ENCODE data around the gene TJP3.
A peak's percentile ranks its signal among the peaks of the same experiment; 100 is the strongest.

The TJP3 gene

DNA sequence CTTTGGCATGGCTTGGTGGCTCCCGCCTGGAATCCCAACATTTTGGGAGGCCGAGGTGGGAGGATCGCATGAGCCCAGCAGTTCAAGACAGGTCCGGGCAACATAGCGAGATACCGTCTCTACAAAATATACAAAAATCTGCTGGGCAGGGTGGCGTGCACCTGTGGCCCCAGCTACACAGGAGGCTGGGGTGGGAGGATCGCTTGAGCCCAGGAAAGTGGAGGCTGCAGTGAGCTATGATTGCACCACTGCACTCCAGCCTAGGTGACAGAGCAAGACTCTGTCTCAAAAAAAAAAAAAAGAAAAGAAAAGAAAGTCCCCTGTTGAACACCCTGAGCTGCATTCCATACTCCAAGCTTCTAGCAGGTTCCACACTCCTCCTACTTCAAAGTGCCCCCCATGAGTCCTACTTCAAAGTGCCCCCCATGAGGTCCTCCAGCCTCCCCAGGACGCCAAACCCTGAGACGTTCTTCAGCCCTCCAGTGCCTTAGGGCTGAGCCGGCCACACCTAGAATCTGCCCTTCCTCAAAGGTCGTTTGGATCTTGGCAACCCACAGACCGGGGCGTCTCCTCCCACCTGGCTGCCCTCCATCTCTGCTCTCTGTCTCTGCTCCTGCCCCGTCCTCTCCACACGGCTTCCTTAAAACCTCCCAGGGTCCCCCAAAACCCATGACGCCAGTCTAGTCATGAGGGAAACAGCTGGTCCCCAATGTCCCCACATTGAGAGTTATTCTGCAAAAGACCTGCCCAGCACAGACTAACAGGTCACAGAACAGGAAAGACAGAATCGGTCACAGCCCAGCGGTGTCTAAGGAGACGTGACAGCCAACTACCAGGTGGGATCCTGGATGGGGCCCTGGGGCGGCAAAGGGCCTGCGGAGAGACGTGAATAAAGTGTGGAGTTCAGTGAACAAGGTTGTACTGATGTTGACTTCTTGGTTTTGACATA lies 4.8 kb downstream of the TJP3 start:
- no peak overlapping the region for H3K4me3 Mint-ChIP-seq
- peaks cover 3% of the 10 kb centered on the region for H3K4me1 Mint-ChIP-seq (ENCODE audit: low read depth)
- no peaks in the 10 kb centered on the region for H3K36me3 Mint-ChIP-seq (ENCODE audit: low read depth)
- peaks cover 4% of the 10 kb centered on the region for H3K27me3 Mint-ChIP-seq
- no peak overlapping the region for H3K27ac Mint-ChIP-seq
- H3K9me3 Mint-ChIP-seq, result no peaks in the 10 kb centered on the region

DNA sequence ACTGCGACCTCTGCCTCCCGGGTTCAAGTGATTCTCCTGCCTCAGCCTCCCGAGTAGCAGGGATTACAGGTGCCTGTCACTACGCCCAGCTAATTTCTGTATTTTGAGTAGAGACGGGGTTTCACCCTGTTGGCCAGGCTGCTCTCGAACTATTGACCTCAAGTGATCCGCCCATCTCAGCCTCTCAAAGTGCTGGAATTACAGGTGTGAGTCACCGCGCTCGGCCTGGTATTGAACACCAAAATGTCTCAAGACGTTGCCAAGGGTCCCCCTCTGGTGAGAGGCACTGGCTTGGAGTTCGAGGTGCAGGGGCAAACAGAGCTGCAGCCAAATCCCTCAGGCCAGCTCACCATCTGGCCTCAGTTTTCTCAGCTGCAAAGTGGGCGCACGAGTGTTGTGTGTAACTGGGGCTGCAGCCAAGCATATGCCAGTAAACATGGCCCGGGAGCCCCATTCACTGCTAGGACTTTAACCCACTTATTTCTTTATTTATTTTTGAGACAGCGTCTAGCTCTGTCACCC lies 8.0 kb downstream of the TJP3 start:
- peaks cover 5% of the 10 kb centered on the region for H3K4me1 Mint-ChIP-seq (ENCODE audit: low read depth)

DNA sequence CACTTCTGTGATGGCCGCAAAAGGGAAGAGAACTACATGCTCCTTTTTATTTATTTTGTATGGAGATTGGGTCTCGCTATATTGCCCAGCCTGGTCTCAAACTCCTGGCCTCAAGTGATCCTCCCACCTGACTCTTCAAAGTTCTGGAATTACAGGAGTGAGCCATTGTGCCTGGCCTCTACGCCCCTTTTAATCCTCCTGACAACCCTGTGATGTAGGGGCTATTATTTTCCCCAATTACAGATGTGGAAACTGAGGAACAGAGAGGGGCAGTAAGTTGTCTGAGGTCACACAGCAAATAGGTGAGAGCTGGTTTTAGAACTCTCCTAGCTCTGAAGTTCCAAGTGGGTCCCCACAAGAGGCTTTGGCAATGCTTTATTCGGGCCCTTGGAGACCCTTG lies 11.7 kb downstream of the TJP3 start:
- Mint-ChIP-seq H3K27ac (no peak overlapping the region), H3K4me3 (no peak overlapping the region), H3K27me3 (peaks cover 8% of the 10 kb centered on the region), H3K9me3 (no peaks in the 10 kb centered on the region), H3K36me3 (ENCODE audit: low read depth) (no peaks in the 10 kb centered on the region), H3K4me1 (ENCODE audit: low read depth) (peaks cover 10% of the 10 kb centered on the region)

More for the DNA sequence above, 8.0 kb downstream of the TJP3 start:
- Mint-ChIP-seq H3K27me3 (peaks cover 3% of the 10 kb centered on the region), H3K9me3 (no peaks in the 10 kb centered on the region), H3K36me3 (ENCODE audit: low read depth) (no peaks in the 10 kb centered on the region), H3K27ac (no peak overlapping the region), H3K4me3 (no peak overlapping the region)

DNA sequence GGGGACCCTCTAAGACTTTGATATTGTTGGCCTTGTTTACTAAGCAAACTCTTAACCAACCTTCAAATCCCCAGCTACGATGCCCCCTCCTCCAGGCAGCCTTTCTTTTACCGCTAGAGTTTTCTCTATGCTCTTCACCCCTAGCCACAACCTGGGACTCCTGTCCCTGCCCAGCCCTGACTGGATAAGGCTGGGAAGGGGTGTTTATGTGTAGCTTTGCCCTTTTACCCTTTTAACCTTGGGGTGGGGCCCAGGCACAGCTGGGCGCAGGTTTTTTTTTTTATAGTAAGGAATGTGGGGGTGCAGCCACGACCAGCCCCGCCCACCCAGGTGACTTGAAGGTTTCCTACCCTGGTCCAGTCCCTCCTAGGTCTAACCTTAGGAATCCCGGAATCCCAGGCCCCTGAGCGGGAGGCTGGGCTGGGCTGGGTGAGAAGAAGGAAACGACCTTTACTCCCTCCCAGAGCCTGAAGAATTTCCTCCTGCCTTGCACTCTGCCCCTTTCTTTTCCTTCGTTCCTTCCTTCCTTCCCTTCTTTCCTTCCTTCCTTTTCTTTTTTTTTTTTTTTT lies 12.2 kb downstream of the TJP3 start:
- H3K36me3 Mint-ChIP-seq (ENCODE audit: low read depth), result no peaks in the 10 kb centered on the region
- H3K27me3 Mint-ChIP-seq, result peaks cover 8% of the 10 kb centered on the region
- H3K4me3 Mint-ChIP-seq, result no peak overlapping the region

DNA sequence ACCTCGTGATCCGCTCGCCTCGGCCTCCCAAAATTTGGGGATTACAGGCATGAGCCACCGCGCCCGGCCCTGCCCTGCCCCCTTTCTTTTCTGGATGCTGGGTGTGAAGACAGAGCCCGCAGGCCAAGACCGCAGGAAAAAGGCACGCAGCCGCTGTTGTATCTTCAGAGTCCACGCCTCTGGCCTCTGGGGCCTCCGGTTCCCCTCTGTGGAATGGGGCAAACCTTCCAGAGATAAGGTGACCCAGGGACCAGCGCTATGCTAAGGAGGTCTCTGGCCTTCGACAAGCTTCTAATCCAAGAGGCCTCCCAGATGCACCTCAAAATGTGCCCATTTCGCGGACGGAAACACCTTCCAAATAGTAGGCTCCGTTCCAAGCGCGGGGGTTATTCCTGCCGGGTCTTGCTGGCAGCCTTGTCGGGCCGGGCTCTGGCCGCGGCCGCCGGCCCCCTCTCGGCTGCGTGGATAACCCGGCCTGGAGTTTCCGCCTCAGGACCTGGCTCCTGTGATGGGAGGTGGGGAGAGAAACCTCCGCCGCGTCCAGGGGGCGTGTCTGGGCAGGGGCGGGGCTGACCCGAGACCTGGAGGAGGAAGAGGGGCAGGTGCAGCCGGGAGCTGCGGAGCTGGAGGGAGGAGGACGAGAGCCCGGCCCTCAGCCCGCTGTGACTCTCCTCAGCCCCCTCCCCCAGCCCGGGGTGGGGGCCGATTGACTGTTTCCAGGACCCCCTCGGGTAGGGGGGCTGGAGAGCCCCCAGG lies 13.1 kb downstream of the TJP3 start:
- peaks cover 8% of the 10 kb centered on the region for H3K27me3 Mint-ChIP-seq
- no peaks in the 10 kb centered on the region for H3K36me3 Mint-ChIP-seq (ENCODE audit: low read depth)
- peaks cover 10% of the 10 kb centered on the region for H3K4me1 Mint-ChIP-seq (ENCODE audit: low read depth)
- no peak overlapping the region for H3K27ac Mint-ChIP-seq
- no peaks in the 10 kb centered on the region for H3K9me3 Mint-ChIP-seq
- H3K4me3 Mint-ChIP-seq, result peak overlapping the region; percentile 45

More for the DNA sequence above, 12.2 kb downstream of the TJP3 start:
- Mint-ChIP-seq H3K27ac (no peak overlapping the region), H3K9me3 (no peaks in the 10 kb centered on the region), H3K4me1 (ENCODE audit: low read depth) (peaks cover 10% of the 10 kb centered on the region)

DNA sequence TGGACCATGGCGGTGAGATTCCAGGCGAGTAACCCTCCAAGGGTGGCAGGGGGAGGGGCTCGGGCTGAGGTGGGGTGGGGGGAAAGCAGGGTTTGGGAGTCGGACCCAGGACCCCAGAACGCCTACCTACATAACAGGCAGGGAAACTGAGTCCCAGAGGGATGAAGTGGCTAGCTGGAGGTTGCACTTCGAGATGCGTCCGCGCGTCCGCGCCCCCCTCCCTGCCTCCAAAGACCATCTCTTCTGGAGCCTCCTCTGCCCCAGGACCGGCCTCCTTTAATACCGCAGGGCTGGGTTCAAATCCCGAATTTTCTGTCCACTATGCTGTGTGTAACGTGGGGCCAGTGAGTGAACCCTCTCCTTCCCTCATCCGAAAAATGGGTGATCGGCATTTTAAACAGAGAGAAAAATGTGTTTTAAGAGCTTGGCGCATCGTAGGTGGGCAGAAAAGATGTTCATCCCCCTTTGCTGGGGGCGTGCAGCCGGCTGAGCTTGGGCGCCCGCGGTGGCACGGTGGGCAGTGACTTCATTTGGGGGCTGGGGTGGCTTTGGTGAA lies 13.8 kb downstream of the TJP3 start:
- H3K27ac Mint-ChIP-seq, result no peak overlapping the region
- H3K27me3 Mint-ChIP-seq, result peaks cover 8% of the 10 kb centered on the region
- peak overlapping the region; percentile 52 for H3K4me3 Mint-ChIP-seq
- H3K9me3 Mint-ChIP-seq, result no peaks in the 10 kb centered on the region
- H3K36me3 Mint-ChIP-seq (ENCODE audit: low read depth), result no peaks in the 10 kb centered on the region
- peaks cover 10% of the 10 kb centered on the region for H3K4me1 Mint-ChIP-seq (ENCODE audit: low read depth)

DNA sequence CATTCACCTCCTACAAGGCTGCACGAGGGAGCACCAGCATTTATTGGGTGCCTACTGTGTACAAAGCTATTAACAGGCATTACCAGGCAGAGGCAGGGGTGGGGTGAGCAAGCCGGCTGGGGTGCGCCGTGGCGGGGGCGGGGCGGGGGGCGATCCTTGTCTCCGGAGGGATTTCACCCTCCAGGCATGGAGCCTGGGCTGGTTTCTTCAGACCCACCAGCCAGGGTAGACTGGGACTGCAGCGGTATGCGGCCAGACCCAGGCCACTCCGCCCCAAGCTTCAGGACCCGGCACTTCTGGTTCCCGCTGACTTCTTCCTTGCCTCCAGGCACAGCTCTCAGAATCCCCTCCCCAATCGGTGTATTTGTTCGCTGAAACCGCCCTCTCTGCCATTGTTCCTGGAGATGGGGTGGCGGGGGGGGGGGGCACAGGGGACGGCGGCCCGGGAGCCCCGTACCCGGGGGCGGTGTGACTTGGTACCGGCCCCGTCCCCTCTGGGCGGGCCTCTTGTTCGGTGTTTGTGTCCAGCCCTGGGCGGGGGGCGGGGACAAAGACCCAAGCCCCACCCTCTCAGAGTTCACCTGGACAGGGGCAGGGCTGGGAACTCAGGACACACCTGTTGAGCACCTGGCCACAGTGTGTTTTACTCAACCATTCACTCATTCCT lies 14.4 kb downstream of the TJP3 start:
- Mint-ChIP-seq H3K4me3 (no peak overlapping the region), H3K4me1 (ENCODE audit: low read depth) (peaks cover 10% of the 10 kb centered on the region), H3K36me3 (ENCODE audit: low read depth) (no peaks in the 10 kb centered on the region), H3K27ac (no peak overlapping the region), H3K9me3 (no peaks in the 10 kb centered on the region), H3K27me3 (peaks cover 8% of the 10 kb centered on the region)

DNA sequence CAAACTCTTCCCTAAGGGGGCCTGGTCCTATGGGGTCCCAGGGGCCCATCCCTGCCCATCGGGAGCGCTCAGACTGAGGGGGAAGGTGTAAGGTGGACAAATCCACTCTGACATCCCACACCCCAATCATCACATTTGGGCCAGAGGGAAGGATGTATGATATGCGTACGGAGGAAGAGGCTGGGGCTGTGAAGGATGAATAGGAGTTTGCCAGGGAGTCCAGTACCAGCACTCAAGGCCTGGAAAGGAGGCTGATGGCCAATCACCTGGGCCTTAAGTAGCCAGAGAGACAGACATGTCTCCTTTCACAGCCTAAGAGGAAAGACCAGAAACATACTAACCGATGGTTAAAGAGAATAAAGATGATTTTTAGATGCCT lies 14.9 kb downstream of the TJP3 start:
- Mint-ChIP-seq H3K36me3 (ENCODE audit: low read depth) (no peaks in the 10 kb centered on the region), H3K9me3 (no peaks in the 10 kb centered on the region), H3K4me3 (no peak overlapping the region), H3K27me3 (peaks cover 8% of the 10 kb centered on the region), H3K4me1 (ENCODE audit: low read depth) (peaks cover 10% of the 10 kb centered on the region), H3K27ac (no peak overlapping the region)

DNA sequence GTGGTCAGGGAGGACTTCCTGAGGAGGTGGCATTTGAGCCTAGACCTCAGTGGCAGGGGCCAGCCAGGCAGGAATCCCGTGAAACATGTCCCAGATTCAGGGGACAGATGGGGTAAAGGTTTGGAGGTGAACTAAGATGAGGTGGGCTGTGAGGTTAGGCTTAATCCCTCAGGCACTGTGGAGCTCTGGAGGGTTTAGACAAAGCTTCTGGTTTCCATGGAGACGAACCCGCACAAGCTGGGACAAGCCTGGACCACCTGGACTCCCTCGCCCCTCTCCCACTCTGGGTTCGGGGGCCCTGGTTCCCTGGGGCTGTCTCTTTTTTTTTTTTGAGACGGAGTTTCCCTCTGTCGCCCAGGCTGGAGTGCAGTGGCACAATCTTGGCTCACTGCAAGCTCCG lies 15.7 kb downstream of the TJP3 start:
- peaks cover 10% of the 10 kb centered on the region for H3K4me1 Mint-ChIP-seq (ENCODE audit: low read depth)
- peaks cover 8% of the 10 kb centered on the region for H3K27me3 Mint-ChIP-seq
- H3K36me3 Mint-ChIP-seq (ENCODE audit: low read depth), result no peaks in the 10 kb centered on the region
- no peak overlapping the region for H3K4me3 Mint-ChIP-seq
- no peaks in the 10 kb centered on the region for H3K9me3 Mint-ChIP-seq
- no peak overlapping the region for H3K27ac Mint-ChIP-seq

DNA sequence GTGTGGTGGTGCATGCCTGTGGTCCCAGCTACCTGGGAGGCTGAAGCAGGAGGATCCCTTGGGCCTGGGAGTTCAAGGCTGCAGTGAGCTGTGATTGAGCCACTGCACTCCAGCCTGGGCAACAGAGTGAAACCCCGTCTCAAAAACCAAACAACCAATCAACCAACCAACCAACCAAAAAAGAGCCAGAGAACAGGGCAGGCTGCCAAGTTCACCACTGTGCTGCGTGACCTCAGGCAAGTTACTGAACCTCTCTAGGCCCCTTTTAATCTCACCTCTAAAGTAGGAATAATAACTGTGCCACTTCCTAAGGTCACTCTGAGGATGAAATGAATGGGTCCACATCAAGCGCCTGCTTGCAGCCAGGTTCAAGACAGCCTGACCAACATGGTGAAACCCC lies 16.9 kb downstream of the TJP3 start:
- H3K27me3 Mint-ChIP-seq, result peaks cover 4% of the 10 kb centered on the region
- no peak overlapping the region for H3K27ac Mint-ChIP-seq

DNA sequence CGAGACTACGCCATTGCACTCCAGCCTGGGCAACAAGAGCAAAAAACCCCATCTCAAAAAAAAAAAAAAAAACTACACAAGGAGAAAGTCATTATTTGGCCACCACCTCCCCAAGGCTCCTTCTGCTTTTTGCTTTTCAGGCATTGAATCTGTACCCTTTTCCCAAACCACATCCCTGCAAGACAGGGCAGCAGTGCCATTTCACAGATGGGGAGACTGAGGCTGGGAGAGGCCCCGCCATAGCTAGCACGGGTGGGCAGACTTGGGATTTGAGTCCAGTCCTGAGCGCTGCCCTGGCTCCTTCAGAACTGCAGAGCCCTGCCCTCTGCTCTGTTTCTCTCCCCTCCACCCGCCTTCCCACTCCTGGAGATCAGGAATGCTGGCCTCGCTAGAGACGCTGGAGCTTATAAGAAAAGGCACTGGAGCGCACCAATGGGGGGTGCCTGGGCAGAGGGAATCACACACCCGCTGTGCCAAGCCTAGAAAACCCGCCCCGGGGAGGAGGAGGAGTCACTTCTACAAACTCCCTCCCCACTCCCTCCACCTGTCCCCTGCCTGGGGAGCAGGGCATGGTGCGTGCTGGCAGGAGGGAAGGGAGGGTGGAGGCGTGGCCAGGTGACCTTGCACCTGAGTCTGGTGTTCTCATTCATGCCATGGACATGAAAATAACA lies 17.6 kb downstream of the TJP3 start:
- Mint-ChIP-seq H3K27me3 (peaks cover 4% of the 10 kb centered on the region), H3K9me3 (no peaks in the 10 kb centered on the region), H3K4me3 (no peak overlapping the region), H3K4me1 (ENCODE audit: low read depth) (peaks cover 10% of the 10 kb centered on the region), H3K36me3 (ENCODE audit: low read depth) (no peaks in the 10 kb centered on the region), H3K27ac (no peak overlapping the region)

More for the DNA sequence above, 16.9 kb downstream of the TJP3 start:
- H3K4me1 Mint-ChIP-seq (ENCODE audit: low read depth), result peaks cover 10% of the 10 kb centered on the region
- no peak overlapping the region for H3K4me3 Mint-ChIP-seq
- no peaks in the 10 kb centered on the region for H3K36me3 Mint-ChIP-seq (ENCODE audit: low read depth)
- no peaks in the 10 kb centered on the region for H3K9me3 Mint-ChIP-seq

DNA sequence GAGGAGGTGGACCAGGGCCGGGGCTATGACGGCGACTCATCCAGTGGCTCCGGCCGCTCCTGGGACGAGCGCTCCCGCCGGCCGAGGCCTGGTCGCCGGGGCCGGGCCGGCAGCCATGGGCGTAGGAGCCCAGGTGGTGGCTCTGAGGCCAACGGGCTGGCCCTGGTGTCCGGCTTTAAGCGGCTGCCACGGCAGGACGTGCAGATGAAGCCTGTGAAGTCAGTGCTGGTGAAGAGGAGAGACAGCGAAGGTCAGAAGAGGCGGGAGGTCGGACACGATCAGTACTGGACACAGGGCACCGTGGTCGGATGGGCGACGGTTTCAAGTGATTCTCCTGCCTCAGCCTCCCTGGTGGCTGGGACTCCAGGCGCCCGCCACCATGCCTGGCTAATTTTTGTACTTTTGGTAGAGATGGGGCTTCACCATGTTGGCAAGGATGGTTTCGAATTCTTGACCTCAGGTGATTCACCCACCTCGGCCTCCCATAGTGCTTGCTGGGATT lies 22.3 kb downstream of the TJP3 start:
- Mint-ChIP-seq H3K27ac (no peak overlapping the region), H3K9me3 (no peaks in the 10 kb centered on the region)

DNA sequence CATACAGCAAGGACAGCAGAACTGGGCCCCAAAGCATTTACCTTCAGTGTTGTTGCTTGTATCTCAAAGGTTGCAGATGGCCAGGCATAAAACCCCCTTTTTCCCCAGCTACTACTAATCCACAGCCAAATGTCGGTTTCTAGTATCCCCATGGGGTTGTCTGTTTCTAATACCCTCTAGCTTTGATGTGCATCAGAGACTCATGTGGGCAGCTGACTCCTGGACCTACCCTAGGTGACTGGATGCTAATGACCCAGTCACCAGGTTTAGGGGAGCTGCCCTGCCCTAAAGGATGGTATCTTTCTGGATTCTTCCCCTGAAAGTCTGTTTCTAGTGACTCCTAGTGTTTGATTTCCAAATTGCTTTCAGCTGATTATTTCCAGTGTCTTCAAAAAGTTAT lies 23.9 kb downstream of the TJP3 start:
- H3K4me1 Mint-ChIP-seq (ENCODE audit: low read depth), result no peaks in the 10 kb centered on the region
- H3K36me3 Mint-ChIP-seq (ENCODE audit: low read depth), result no peaks in the 10 kb centered on the region
- H3K4me3 Mint-ChIP-seq, result no peak overlapping the region
- H3K27me3 Mint-ChIP-seq, result no peaks in the 10 kb centered on the region
- no peak overlapping the region for H3K27ac Mint-ChIP-seq
- no peaks in the 10 kb centered on the region for H3K9me3 Mint-ChIP-seq

More for the DNA sequence above, 22.3 kb downstream of the TJP3 start:
- Mint-ChIP-seq H3K4me3 (no peak overlapping the region), H3K27me3 (no peaks in the 10 kb centered on the region), H3K36me3 (ENCODE audit: low read depth) (no peaks in the 10 kb centered on the region), H3K4me1 (ENCODE audit: low read depth) (no peaks in the 10 kb centered on the region)

Data from stimulated activated naive CD8-positive, alpha-beta T cell treated with anti-CD3 and anti-CD28 coated beads, Interleukin-15, Interleukin-2, amounts not matched to agents 100 ng/mL and 50 ng/mL, for 24 hours (primary cell).